DLD1 (cell line): ENCODE data around the gene RTRAF.

ENCODE experiments used
- in situ Hi-C: cut with HindIII; loops from 2 replicates; pipeline ENCODE4 v1.10.0; 2017; ENCODE audit warnings: low sequenced_read_pairs

The RTRAF gene

DNA sequence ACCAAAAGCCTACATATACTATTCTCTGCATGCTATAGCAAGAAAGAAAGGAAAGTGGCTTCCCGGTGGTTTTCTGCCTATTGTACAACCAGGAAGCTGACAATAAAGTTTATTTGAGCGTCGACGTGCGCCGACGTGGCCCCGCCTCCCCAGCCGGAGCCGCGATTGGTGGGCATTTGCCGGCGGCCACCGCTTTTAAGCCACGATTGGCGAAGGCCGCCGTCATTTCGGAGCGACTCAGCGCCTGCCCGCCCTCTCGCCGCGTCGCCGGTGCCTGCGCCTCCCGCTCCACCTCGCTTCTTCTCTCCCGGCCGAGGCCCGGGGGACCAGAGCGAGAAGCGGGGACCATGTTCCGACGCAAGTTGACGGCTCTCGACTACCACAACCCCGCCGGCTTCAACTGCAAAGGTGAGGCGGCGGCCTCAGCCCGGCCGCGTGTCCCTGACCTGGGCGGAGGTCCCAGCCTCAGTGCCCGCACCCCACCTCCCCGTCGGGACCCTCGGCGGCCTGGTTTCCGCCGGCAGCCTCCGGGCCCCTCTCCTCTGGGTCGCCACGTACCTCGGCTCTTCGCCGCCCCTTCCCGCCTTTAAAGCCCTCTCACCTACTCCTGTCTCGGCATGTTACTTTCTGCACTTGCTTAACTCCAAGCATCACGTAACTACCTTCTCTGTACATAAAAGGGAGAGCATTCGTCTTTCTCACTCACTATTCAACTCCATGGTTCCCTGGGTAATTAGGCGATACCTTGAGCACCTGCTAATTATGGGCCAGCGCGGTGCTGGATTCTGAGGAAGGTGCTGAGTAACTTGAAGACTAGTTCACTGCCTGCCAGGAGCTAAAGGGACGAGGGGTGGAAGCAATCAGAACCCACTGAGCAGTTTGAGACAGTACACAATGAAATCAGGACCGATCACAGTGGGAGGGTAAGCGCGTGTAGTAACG, at the start of gene RTRAF:
RTRAF (plus strand) TSS at position 254 of the 942 bp plus-strand sequence; CDS start at position 348, 94 bp downstream.
- in situ Hi-C loops = no loop called here

DNA sequence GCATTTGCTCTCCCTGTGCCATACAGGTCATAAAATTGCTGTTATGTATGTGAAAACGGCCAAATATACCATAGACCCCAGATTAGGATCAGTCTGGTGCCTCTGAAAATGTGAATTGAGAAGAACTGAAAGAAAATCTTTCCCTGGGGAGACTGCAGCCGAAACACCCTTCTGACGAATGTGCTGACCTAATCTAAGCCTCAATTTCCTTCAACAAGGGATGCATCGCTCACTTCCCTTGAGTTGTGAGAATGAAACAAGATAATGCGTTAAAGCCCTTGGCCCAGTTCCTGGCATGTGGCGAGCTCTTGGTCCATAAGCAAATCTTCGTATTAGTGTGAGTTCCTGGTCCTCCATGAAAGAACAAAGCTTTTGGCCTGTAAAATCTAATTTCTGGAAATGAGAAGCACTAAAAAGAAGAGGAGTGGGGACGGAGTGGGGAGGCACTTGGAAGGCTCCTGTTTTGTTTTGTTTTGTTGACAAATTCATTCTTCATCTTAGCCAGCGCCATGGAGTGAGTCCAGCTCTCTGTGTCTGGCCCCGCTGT, 49.5 kb upstream of the RTRAF start:
- in situ Hi-C loops = no loop called here

DNA sequence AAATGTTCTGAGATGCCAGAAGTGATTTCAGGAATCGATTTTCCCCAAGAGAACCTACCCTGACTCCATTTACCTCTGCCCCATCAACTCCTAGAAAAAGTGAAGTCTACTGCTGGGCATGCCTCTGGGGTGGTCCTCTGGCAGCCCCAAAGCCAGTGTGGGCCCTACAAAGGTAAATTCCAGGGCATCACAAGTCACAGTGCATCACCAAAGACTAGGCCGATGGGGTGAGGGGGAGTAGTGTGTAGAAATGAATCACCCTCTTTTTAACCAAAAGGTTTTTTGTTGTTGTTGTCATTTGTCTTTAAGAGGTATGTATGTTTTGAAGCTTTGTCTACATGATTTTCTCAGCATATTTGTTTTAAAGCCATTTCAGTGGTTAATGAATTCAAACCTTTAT, 46.4 kb upstream of the RTRAF start:
- in situ Hi-C loops = no loop called here

DNA sequence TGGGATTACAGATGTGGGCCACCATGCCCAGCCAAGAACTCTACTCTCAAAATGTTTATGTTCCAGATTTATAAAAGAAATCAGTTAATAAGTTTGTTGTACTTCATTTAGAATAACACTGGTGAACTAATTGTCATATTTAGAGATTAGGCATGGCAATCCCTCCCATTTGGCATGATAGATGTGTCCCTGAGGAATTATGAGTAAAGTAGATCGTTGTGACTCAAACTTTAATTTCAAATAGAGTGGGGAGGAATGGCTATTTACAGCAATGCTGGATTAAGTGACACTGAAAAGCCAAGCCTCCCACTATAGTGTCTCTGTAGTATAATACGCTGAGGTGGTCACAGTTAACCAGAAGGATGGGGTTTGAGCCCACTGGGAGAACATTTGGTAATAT, 39.3 kb upstream of the RTRAF start:
- in situ Hi-C loops = no loop called here

DNA sequence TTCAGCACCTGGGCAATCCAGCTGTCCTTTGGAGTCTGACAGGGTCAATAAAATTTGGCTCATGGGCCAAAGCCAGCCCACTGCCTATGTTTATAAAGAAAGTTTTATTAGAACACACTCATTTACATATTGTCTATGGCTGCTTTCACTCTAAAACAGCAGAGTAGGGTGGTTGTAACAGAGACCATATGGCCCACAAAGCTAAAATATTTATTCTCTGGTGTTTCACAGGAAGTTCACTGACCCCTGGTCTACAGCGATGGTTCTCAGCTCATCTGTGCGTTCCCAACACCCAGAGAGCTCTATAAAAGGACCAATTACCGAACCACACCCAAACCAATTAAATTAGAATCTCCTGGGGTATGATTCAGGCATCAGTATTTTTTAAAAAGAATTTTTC, 37.7 kb upstream of the RTRAF start:
- in situ Hi-C loops = no loop called here

DNA sequence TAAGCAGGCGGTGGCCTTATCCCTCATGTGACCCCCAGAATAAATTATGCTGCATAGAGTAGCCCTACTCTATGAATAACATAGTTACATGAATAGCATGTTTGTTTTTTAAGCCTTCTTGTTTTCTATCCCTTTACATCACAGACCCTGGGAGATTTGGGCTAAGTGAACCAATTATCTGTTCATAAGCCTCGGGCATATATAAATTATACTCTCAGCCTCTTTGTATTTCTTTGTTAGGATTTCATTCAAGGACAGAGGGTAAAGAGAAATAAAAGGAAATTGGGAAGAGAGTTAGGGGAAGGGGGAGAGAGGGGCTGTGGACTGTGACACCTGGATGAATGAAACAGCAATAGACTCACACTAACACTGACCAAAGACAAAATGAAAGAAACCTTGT, 35.3 kb upstream of the RTRAF start:
- in situ Hi-C loops = no loop called here

DNA sequence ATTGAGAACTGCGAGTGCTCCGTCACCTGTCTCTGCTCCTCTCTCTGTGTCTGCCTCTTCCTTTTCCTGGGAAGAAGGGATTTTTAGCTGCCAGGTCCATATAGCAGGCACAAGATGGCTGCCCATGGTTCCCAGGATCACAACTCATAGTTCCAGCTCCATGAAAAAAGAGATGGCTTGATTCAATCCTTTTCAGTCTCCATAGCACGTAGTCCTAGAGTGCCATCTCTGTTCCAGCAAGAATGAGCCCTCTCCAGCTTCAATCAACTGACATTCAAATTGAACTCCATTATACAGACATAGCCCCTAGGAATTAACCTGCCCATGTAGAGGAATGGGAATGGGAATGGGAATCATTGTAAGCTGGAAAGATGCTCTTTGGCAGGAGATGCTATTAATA, 34.7 kb upstream of the RTRAF start:
- in situ Hi-C loops = no loop called here

DNA sequence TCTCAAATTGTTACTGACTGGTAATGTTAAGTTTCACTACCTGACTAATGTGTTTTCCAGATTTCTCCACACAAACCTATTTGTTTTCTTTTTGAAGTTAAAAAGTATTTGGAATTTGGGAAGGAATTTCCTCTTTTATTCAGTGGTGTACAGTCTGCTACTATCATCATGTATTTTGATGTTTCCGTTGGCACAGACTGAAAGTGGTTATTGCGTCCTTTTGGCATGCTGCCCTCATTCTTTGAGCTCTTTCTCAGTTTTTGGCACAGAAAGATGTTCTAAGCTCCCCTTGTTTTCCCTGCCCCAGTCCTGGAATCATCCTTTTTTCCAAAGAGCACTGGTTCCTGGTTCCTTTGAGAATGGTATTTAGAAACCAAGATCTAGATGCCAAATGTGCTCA, 31.4 kb upstream of the RTRAF start:
- in situ Hi-C loops = no loop called here

DNA sequence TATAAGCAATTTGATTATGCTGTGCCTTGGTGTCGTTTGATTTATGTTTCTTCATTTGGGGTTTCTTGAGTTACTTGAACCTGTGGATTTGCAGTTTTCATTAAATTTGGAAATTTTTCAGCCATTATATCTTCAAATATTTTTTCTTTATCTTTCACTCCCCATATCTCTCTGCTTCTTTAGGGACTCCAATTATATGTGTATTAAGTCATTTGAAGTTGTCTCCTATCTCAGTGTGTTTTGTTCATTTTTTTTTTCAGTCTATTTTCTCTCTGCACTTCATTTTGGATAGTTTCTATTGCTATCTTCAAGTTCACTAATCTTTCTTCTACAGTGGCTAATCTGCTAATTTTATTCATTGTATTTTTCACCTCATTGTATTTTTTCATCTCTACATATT, 29.4 kb upstream of the RTRAF start:
- in situ Hi-C loops = no loop called here

DNA sequence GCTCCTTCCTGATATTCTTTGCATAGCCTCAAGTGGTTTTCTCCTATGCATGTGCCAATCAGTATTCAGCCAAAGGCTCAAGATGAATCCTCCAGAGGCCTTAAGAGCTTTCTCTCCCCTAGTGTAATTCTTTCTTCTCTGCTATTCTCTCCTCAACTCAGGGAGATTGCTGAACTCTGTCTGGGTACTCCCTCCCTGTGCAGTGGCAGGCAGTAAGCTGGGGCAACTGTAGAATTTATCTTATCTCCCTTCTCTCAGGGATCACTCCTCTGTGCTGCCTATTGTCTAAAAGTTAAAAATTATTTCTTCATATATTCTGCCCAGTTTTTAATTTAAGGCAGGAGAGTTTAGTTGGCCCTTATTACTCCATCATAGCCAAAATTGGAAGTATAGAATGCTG, 28.5 kb upstream of the RTRAF start:
- in situ Hi-C loops = no loop called here

DNA sequence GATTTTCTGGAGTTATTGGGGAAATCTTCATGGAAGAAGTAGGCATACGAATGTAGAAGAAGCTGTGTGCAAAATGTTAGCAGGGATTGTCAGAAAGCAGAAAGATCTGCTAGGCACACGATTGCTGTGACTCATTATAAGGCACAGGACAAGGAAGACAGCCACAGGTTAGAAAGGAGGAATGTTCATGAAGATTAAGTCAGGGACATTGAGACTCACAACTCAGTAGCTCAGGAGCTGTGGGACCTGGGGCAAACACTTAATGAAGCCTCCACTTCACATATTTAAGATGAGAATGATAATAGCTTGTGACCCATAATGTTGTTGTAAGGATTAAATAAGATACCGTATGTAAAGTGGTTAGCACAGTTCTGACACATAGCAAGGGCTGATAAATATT, 26.6 kb upstream of the RTRAF start:
- in situ Hi-C loops = no loop called here

DNA sequence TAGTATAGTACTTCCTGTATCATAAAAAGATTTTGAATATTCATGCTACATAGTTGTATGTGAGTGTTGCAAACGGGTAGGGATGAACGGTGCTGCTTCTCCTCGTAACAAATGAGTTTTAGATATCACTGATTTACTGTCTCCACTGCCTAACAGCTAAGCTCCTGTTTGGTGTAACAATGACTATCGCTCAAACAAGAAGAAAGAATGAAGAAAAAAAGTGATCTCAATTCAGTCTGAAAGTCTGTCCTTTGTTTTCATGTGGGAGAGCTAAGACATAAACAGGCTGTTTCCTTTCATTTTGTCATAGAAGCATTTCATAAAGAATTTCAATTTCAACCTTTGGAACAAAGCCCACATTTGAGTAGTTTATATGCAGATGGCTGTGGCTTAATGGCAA, 26.1 kb upstream of the RTRAF start:
- in situ Hi-C loops = no loop called here

DNA sequence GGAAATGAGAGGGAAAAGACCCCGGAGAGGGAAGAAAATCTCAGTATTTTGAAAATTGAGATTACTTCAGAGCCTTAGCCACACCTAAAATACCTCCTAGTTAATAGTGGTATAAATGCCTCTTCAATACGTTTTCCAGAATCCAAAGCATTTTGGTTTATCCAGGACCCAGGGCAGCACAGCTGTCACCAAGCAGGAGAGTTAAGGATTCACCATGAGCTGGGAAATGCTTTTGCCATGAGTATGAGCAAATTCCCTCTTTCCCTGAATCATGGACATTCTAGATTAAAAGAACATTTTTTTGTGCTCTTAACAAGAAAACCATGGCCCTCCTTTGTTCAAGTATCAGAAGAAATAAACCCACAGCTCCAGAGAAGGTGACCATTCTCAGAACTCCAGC, 21.8 kb upstream of the RTRAF start:
- in situ Hi-C loops = no loop called here

DNA sequence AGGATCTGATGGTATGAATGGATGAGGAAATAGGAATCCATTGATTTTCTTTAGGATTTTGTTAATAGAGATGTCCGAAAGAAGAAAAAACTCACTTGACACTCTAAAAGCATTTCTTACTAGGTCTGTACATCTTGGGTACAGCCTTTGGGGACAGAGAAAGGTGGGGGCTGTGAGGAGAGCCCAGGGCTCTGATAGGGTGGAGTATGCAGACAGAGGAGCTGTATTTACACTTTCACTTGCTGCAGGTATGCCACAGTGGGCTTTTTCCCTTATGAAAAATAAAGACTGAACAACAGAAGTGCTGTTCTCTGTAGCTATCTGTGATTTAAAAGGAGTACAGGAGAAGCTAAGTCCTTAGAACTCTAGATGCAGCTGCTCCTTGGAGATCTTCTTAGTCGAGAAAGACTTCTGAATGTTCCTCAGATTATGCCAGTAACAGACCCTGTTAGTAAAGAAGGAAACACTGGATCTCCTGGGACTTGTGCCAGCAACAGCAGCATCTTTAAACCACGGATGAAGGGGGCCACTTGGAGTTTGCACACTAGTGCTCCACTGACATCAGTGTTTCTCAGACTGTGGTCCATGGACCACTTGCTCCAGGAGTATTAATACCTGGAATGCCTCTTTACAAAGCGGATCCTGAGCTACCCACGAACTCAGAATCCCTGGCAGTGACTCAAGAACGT, 19.4 kb upstream of the RTRAF start:
- in situ Hi-C loops = no loop called here

DNA sequence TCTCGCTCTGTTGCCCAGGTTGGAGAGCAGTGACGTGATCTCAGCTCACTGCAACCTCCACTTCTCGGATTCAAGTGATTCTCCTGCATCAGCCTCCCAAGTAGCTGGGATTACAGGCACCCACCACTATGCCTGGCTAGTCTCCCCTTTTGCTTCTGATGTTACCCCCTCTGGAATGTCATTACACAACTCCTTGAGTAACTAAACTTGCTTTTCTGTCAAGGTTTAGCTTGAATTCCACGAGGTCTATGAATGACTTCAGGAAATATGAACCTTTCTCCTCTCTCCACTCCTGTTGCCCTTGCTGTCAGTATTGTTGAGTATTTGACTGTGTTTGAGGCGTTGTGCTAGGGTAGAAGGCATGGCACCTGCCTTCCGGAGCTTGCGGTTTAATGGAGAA, 16.8 kb upstream of the RTRAF start:
- in situ Hi-C loops = no loop called here

DNA sequence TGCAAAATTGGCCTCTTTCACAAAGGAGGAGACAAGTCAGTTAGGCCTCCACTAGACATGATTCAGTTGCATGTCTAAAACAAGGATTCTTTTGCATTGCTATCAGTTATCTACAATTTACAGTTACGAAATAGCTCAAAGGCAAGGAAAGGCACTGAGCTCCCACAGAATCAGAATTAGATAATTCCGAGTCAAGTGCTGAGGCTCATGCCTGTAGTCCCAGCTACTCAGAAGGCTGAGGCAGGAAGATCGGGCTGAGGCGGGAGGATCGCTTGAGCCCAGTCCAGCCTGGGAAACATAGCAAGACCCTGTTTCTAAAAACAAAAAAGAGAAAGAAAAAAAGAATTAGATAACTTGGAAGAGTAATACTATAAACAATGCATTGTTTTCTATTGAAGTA, 12.3 kb upstream of the RTRAF start:
- in situ Hi-C loops = no loop called here

DNA sequence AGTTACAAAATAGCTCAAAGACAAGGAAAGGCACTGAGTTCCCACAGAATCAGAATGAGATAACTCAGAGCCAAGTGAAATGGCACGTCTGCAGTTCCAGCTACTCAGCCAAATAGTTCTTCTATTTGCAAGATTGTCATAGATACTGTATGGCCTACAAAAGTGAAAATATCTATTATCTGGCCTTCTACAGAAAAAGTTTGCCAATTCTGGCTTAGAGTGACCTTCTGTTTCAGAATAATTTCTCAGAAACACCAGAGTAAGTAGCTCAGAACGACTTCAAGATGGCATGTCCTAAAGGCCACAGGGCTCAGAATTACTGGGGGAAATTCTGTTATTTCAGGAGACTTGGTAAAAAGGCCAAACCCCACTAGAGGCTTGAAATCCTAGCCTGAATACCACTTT, 10.7 kb upstream of the RTRAF start:
- in situ Hi-C loops = no loop called here

DNA sequence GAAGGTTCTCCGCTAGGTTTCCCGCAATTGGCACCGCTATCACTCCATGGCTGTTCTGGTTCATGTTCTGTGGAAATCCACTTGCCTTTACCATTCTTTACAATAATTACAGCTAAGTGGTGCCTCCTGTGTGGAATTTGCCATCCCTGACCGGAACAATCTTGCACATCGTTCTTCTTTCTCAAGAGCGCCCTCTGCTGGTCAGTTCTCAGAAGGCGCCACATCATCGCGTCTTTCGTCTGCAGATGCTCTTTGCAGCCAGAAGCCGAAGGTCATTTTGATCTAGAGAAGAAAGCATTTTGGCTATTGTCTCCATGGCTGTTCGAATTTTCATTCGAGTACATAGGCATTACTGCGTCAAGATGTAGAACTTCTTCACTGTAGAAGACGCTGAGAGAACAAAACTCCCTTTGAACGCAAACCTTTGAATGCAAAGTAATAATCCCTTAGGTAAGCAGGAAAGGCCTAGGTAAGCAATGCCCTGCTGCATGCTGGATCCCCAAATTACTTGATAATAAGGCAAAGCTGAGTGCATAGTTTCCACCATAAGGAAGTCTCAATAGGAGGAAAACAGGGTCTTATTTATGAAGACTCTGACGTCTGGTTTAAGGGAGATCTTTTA, 10.1 kb upstream of the RTRAF start:
- in situ Hi-C loops = no loop called here

DNA sequence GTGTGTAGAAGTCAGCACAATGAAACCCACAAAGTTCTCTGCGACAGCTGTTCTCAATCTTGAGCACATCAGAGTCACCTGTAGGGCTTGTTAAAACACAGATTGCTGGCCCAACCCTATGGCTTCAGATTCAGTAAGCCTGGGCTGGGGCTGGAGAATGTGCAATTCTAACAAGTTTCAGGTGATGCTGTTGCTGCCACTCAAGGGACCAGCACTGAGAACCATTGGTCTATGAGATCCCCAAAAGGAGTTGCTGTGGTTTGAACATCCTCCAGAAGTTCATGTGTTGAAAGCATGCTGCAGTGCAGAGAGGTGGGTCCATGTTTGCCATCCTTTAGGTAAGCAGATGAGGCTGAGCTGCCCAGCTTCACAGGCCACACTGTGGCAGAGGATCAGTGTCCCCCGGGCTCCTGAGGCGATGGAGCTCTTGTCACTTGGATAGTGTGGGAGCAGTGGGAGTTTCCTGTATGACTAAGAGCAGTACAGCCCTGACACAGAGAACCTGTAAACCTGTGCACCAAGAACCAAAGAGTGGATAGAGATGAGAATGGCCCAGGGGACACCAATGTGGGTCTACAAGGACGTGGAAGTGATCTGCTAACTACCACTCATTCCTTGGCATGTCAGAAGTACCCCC, 8.0 kb upstream of the RTRAF start:
- in situ Hi-C loops = no loop called here

DNA sequence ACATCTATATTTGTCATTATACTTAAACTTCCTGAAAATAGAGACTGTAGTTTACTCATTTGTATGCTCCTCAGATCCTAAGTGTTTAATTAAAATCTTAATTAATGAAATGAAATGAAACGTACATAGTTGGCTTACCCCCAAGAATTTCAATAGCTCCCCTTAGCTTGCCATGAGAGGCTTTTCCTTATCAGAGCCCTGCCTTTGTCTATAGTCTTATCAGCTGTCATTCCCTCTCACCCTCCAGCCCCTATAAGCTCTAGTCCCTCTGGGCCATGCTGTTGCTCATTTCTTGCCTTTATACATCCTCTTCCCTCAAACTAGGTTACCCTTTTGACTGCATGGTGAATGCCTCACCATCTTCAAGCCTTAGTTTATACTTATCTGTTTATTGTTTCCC, 1.1 kb upstream of the RTRAF start:
- in situ Hi-C loops = no loop called here

DNA sequence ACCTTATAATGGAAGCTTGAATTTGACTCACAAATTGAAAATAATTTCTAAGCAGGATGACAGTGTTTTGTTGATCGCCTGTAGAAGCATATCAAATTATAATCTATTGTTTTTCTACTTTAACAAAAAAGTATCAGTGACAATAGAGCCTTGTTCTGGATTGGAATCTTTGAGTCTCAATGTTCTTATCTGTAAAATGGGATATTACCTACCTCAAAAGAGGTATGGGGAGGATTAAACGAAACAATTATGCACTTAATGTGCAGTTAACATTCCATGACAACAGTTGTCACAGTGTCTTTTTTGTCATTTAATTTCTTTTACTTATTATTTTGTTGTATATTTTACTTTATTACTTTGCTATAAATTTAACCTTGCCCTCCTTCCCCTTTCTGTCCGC, 1.1 kb downstream of the RTRAF start:
- in situ Hi-C loops = no loop called here
